ENCODE measurements around the gene PNMA6A. TPM values are rescaled to one million over a fixed set of nuclear protein-coding genes. Genes with fewer than 3 reads are reported as not detected.
"Not testable (repeated sequence)": the region's sequence is repeated elsewhere in the genome, so short reads cannot be mapped to it uniquely, and the experiment has no call there.

Gene PNMA6A
- total RNA-seq, 6 experiments from 2014 or later, result 0.08 to 0.36 (median 0.09) TPM; not detected in 3

DNA sequence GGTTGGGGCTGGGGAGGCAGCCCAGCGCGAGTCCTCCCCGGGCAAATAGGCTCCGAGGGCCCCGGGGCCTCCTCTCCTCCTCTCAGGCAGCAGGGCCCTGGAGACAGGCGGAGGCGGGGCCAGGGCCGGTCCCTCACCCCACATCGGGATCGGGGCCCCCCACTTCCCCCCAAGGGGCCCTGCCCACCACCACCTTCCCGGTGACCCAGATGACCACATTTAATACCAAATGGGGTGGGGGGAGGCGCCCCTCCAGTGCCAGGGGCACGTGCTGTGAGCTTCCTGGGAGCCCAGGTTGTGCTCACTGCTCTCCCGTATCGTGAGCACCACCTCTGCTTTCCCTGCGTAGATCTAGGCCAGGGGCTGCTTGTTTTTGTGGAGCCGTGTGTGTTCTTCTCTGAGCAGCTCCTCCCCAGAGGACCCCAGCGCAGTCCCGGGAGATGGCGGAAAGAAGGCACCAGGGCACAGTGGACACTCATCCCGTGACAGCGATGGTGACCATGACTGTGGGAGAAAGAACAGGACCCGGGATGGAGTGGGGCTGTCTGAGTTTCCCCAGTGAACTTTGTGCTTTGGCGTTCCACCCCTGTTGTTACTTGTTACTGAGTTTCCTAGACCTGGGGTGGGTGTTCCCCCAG, 2.1 kb downstream of the PNMA6A start:
- DNase-seq, result no peak
- no peak for TF ChIP-seq CTCF (IDR thresholded peaks at IDR 0.05)
- Mint-ChIP-seq H3K36me3 (ENCODE audit: low read depth) (no peaks in the 10 kb centered on the region), H3K27me3 (ENCODE audit: insufficient read depth) (no peaks in the 10 kb centered on the region), H3K27ac (no peak overlapping the region), H3K9me3 (no peaks in the 10 kb centered on the region), H3K4me1 (ENCODE audit: low read depth) (no peaks in the 10 kb centered on the region), H3K4me3 (no peak overlapping the region)

DNA sequence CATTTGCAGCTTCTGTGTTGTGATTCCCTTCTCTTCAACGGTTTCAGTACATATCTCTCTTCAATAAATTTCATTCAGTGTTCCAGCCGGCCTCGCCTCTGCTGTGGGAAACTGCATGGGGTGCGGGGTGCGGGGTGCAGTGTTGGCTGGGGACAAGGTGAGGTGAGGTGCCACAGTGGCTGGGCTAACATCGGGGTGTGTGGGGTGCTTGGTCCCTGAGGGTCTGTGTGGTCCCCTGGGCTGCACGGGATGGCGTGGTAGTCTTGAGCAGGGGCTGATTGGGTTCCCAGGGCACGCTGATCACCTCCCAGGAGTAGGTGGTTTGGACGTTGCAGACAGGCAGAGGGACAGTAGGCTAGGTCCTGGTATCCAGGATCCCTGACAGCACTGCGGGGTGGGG, 2.7 kb downstream of the PNMA6A start:
- no peaks in the 10 kb centered on the region for H3K9me3 Mint-ChIP-seq
- no peaks in the 10 kb centered on the region for H3K27me3 Mint-ChIP-seq (ENCODE audit: insufficient read depth)
- no peak overlapping the region for H3K4me3 Mint-ChIP-seq

DNA sequence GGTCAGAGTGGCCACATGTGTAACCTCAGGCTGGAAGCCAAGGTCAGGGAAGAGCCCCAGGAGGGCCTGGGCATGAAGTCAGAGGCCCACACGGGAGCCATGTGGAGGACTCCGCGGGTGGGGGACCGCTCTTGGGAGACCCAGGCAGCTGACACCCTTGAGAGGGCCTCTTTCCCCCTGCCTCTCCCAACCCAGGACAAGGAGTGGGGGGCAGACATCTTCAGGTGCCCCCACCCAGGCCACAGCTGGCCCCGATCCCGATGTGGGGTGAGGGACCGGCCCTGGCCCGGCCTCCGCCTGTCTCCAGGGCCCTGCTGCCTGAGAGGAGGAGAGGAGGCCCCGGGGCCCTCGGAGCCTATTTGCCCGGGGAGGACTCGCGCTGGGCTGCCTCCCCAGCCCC, 3.1 kb downstream of the PNMA6A start:
- Mint-ChIP-seq H3K27ac (no peak overlapping the region), H3K36me3 (ENCODE audit: low read depth) (no peaks in the 10 kb centered on the region), H3K9me3 (no peaks in the 10 kb centered on the region), H3K4me1 (ENCODE audit: low read depth) (no peaks in the 10 kb centered on the region), H3K4me3 (no peak overlapping the region), H3K27me3 (ENCODE audit: insufficient read depth) (no peaks in the 10 kb centered on the region)
- TF ChIP-seq CTCF (IDR thresholded peaks at IDR 0.05), result no peak
- no peak for DNase-seq

More for the DNA sequence above, 2.7 kb downstream of the PNMA6A start:
- no peak overlapping the region for H3K27ac Mint-ChIP-seq
- no peaks in the 10 kb centered on the region for H3K4me1 Mint-ChIP-seq (ENCODE audit: low read depth)
- no peaks in the 10 kb centered on the region for H3K36me3 Mint-ChIP-seq (ENCODE audit: low read depth)
- no peak for DNase-seq
- no peak for TF ChIP-seq CTCF (IDR thresholded peaks at IDR 0.05)

GRCh38 chrX:153077437-153078135, 5.3 kb downstream of the PNMA6A start:
- DNase-seq; H3K27me3 Mint-ChIP-seq (ENCODE audit: insufficient read depth); H3K9me3 Mint-ChIP-seq; H3K4me3 Mint-ChIP-seq; H3K4me1 Mint-ChIP-seq (ENCODE audit: low read depth); H3K27ac Mint-ChIP-seq; H3K36me3 Mint-ChIP-seq (ENCODE audit: low read depth): not testable (repeated sequence)

- H3K27ac Mint-ChIP-seq; H3K36me3 Mint-ChIP-seq (ENCODE audit: low read depth); DNase-seq; H3K4me1 Mint-ChIP-seq (ENCODE audit: low read depth); H3K4me3 Mint-ChIP-seq; H3K9me3 Mint-ChIP-seq: not testable (repeated sequence)
- peaks cover 13% of the 10 kb centered on the region for H3K27me3 Mint-ChIP-seq (ENCODE audit: insufficient read depth)
Measured at GRCh38 chrX:153083238-153083923, 11.1 kb downstream of the PNMA6A start.

DNA sequence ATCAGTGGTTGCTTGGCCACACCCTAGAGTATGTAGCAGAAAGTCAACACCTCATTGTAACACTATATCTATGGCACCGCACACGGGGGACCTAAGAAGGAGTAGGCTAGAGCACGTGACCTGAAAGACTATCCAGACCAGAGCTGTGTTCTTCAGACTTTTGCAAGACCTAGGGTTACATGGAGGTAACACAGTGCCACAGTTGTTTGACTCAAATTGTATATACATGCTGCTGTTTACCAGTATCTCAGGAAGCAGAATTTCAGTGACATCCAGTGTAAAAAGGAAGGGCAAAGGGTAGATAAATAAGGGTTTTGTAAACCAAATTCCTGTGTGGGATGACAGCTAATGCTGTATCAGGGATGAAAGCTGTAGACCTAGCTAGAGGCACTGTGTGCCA, 30.2 kb downstream of the PNMA6A start:
- peaks cover 3% of the 10 kb centered on the region; the same call in 1 of the 2 replicates for H3K27me3 Mint-ChIP-seq (ENCODE audit: insufficient read depth)
- H3K27ac Mint-ChIP-seq, result no peak overlapping the region
- H3K9me3 Mint-ChIP-seq, result peaks cover 4% of the 10 kb centered on the region
- H3K36me3 Mint-ChIP-seq (ENCODE audit: low read depth), result no peaks in the 10 kb centered on the region
- H3K4me1 Mint-ChIP-seq (ENCODE audit: low read depth), result no peaks in the 10 kb centered on the region
- TF ChIP-seq CTCF (IDR thresholded peaks at IDR 0.05), result no peak
- no peak overlapping the region for H3K4me3 Mint-ChIP-seq
- DNase-seq, result no peak

DNA sequence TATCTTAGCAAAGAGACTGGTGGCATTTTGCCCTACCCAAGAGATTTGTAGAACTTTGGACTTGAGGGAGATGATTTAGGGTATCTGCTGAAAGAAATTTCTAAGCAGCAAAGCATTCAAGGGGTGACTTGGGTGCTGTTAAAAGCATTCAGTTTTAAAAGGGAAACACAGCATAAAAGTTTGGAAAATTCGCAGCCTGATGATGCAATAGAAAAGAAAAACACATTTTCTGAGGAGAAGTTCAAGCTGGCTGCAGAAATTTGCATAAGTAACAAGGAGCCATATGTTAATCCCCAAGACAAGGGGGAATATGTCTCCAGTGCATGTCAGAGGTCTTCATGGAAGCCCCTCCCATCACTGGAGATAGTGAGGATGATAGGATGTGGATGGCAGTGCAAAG, 32.7 kb downstream of the PNMA6A start:
- H3K27me3 Mint-ChIP-seq (ENCODE audit: insufficient read depth); H3K27ac Mint-ChIP-seq; DNase-seq; H3K9me3 Mint-ChIP-seq; H3K36me3 Mint-ChIP-seq (ENCODE audit: low read depth); H3K4me3 Mint-ChIP-seq; H3K4me1 Mint-ChIP-seq (ENCODE audit: low read depth): not testable (repeated sequence)

GRCh38 chrX:153106092-153106801, 34.0 kb downstream of the PNMA6A start:
- not testable (repeated sequence) for H3K4me3 Mint-ChIP-seq; H3K27ac Mint-ChIP-seq; H3K4me1 Mint-ChIP-seq (ENCODE audit: low read depth); H3K27me3 Mint-ChIP-seq (ENCODE audit: insufficient read depth); DNase-seq; H3K36me3 Mint-ChIP-seq (ENCODE audit: low read depth); H3K9me3 Mint-ChIP-seq

- not testable (repeated sequence) for DNase-seq; H3K9me3 Mint-ChIP-seq; H3K27ac Mint-ChIP-seq; H3K4me1 Mint-ChIP-seq (ENCODE audit: low read depth); H3K27me3 Mint-ChIP-seq (ENCODE audit: insufficient read depth); H3K36me3 Mint-ChIP-seq (ENCODE audit: low read depth); H3K4me3 Mint-ChIP-seq
Measured at GRCh38 chrX:153110735-153111134, 38.5 kb downstream of the PNMA6A start.

All from HFFc6 (cell line).